Activated T-helper 9 cell treated with anti-CD3 and anti-CD28 coated beads, Interleukin-2, amount 50 U/mL, for 16 hours (primary cell): ENCODE data around the gene FAM219A.
"Not testable (repeated sequence)": the region's sequence is repeated elsewhere in the genome, so short reads cannot be mapped to it uniquely, and the experiment has no call there.

Experiments
- DNase-seq: peaks from one replicate; pipeline ENCODE4 v3.0.0-alpha.2; 2020; ENCODE audit warnings: low read depth

FAM219A gene

DNA sequence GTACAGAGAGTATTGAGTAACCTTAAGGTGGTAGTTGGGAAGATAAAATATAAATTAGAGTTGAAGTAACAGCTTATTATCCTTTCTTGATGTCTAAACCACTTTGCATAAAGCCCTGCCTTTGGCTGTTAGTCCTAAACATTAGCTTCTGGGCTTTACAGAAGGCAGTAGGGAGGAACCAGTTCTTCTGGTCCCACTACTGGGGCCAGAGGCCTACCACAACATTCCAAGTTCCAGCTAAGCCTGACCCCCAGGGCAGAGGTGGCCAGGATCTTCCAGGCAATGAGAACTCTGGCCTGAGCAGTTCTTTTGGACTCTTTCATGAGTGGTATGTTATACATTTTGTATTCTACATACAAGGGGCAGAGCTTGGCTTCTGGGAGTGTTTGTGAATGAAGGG is 26.3 kb upstream of the FAM219A start:
- no peak for DNase-seq

GRCh38 chr9:34482746-34483145 is 24.4 kb upstream of the FAM219A start:
- DNase-seq, result not testable (repeated sequence)

GRCh38 chr9:34481620-34482019 is 23.2 kb upstream of the FAM219A start:
- DNase-seq, result not testable (repeated sequence)

DNA sequence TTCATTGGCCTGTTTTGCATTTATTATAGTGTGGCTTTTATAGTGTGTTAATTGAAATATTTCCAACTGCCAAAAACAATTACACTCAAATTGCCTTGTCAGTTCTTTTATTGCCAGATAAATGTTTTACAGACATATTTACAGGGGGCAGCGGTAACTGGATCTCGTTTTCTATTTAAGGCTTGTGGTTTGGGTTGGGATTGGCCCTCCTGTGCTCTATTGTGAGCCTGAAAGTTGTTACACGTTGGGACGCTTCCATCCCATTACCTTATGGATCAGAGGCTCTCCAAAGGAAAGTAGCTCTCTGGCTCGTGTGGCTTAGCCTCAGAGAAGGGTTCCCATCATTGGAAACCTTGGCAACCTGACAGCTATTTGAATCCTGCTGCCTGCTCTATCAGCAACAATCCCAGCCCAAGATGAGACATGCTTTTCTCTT is 21.1 kb upstream of the FAM219A start:
- no peak for DNase-seq

DNA sequence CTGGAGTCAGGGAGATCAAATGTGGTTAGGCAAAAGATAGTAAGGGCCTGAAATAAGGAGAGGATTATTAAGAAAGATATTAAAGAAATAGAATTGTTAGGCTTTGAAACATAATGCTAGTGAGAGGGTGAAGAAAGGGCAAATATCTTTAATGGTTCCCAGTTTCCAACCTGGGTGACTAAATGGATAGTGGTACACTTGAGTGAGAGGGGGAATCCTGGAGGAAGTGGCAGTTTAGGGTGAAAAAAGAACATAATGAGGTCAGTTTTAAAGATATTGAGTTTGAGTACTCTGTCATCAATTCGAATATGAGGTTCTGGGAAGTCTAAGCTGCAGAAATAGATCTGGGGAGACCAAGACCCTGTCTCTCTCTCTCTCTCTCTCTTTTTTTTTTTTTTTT is 19.2 kb upstream of the FAM219A start:
- no peak for DNase-seq

GRCh38 chr9:34475097-34475496 is 16.7 kb upstream of the FAM219A start:
- no peak for DNase-seq

DNA sequence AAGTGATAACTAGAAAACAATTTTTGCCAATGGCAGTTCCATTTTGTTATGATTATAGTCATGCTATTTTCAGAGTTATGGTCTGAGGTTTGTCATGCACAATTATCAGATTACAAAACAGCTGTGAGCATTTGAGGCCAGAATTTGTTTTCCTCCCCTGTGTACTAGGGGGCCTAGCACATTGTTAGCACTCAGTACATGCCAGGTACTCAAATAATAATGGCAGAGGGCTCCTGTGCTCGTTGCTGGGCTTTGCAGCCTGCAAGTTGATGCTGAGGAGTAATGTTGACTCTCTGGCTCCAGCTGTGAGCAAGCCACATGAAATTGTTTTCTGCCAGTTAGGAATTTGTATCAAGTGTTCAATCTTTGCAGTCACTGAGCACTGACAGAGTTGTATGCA is 7.1 kb upstream of the FAM219A start:
- no peak for DNase-seq

DNA sequence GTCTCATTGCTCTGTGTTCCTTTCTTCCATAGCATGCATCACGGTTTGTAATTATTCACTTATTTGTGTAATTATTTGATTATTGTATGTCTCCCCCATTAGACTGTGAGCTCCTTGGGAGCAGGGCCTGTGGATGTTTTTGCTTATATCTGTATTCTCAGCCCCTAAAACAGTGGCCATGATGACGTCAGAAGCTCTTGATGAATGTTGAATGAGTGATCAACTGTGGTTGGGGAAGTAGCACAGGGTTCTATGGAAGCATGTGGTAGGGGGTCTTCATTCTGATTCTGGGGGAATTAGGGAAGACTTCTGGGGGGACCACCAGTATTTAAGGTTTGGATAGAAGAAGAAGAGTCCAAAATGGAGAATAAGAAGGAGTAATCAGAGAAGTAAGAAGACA is 6.2 kb upstream of the FAM219A start:
- no peak for DNase-seq

GRCh38 chr9:34463901-34464232 is 5.5 kb upstream of the FAM219A start:
- no peak for DNase-seq

- DNase-seq, result peak; percentile 1
Observed at GRCh38 chr9:34463098-34463900, 4.9 kb upstream of the FAM219A start.

- no peak for DNase-seq
Observed at GRCh38 chr9:34459941-34460340, 1.6 kb upstream of the FAM219A start.

- no peak for DNase-seq
Observed at GRCh38 chr9:34459356-34459755, 986 bp upstream of the FAM219A start.

- no peak for DNase-seq
Observed at GRCh38 chr9:34458959-34459340, 580 bp upstream of the FAM219A start.

GRCh38 chr9:34457266-34458012 is 931 bp downstream of the FAM219A start:
- DNase-seq, result no peak

DNA sequence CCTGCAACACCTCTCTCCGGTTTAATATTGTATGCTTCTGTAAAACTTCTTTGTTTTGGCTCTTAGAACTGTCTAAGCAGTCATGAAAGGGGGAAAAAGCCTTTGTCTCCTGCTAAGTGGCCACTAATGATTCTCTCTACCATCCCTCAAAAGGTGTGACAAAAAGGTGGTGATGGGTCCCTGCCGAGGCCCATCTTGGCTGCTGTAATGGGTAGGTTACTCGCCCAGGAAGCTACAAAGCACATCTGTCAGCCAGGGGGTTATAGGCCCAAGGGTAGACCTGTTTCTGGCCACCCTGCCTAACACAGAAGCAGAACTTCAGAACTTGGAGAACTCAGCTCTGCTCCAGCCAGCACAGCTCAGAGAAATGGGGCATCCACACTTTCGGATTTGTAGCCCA is 1.6 kb downstream of the FAM219A start:
- DNase-seq, result no peak

DNA sequence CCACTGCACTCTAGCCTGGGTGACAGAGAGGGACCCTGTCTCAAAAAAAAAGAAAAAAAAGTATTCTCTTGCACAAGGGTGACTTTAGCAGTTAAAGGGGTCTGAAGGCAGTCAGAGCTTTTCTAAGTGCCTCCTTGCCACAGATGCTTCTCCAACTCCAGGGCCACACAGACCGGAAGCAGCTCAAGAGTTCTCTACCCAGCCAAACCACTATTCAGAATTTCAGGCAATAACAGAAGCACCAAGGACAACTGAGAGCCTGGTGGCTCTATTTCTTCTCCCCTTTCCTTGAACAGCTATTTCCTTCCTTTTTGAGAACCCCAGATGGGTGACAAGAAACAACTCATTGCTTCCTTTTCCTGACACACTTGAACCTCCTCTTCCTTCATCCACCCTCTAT is 2.2 kb downstream of the FAM219A start:
- DNase-seq, result no peak

DNA sequence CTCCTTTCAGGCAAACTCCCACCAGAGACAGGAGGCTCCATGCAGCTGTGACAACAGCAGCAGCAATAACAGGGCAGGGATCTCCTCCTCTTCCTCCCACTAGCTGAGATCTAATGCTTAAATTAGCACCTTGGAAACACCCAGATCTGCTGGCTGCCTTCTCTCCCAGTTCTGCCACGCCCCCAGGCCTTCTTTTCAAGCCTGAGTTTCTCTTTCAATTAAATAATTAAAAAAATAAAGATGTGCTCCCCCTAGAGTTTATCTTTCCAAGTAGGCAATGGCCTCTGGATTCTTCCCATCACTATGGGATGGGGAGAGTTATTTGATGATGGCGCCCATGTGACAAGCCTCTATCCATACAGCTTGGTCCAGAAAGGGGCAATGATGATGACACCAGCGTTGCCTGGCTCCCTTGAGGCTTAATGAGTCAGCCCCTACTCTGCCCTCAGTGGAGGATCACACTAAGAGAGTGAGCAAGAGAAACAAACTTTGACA is 3.8 kb downstream of the FAM219A start:
- DNase-seq, result no peak

DNA sequence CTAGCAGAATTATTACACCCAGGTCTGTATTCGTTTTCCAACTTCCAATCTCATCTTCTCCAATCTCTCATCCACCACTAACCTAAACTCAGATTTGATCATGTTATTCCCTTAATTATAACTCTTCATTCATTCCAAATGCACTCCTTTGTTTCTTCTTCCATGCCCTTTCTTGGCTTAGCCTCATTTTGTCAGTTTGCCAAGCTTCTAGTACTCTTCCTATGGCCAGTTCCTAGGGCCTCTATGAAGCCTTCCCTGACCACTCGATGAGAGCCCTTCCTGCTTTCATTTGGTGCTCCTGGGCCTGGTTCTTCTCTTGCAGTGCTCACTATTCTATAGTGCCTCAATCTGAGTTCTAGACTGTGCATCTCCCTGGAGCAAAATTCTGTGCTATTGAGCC is 5.8 kb downstream of the FAM219A start:
- DNase-seq, result no peak

DNA sequence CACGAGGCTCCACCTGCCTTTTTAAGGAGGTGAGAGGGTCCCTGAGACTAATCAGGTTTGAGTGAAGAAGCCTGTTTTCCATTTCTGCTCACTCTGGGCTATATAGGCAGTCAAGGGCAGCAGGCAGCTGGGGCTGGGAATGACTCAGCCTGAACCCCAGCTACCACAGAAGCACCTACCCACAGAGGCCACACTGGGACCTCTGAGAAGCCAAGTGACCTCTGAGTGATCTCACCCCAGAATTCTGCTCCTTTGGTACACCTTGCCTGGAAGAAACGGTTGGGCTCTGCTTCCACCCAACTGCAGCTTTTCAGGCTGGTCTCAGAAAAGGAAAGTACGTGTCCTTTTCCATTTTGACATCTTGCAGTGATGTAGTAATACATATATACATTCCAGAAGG is 6.8 kb downstream of the FAM219A start:
- no peak for DNase-seq

DNA sequence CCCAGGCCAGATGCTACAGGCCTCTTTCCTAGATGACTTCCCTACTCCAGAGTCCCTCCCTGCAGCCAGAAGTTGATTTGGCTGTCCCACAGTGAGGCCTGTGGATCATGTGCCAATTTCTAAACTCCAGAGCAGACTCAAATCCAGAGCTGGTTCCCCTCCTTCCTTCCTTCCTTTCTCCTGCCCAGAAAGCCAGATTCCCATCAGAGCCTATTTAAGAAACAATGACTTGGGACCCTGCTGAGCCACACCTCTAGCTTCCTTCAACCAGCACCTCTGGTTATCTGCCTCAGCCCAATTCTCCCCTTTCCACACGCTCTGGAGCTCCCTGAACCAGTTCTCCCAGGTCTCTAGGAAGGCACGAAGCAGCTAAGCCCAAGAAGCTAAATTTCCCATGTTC is 7.2 kb downstream of the FAM219A start:
- no peak for DNase-seq

DNA sequence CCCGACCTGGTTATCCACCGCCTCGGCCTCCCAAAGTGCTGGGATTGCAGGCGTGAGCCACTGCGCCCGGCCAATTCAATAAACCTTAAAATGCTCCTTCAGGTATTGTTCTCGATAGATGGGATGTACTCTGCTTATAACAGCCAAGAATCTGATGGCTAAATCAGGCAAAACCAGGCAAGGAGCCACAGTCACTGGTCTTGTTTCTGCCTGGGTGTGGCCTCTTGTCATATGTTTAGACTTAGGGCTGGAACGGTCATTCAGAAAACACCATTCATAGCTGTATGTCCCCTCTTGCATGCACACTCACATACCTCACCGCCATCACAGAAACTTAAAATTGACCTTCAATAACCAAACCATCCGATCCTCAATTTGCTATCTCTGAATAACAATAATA is 7.7 kb downstream of the FAM219A start:
- no peak for DNase-seq

DNA sequence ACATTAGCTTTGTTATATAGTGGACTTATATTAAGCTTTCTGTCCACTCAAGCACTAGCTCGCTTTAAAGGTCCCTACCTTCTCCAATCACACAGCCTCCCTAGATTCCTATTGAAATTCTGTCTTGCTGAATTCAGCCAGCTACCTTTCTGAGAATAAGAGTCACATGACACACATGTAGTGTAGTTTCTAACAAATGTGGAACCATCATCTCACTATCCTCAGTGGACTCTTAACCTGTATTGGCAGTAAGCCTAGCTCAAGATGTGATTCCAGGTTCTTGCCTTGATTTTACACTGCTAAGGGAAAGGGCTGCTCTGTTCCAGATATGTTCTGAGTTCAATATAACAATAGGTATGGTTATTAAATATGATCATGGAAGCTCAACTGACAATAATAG is 11.4 kb downstream of the FAM219A start:
- DNase-seq, result no peak

- no peak for DNase-seq
Observed at GRCh38 chr9:34446468-34446891, 11.9 kb downstream of the FAM219A start.

GRCh38 chr9:34443976-34444375 is 14.4 kb downstream of the FAM219A start:
- no peak for DNase-seq
